SK-N-SH (cell line): ENCODE data around the gene OR6T1. TPM values are rescaled to one million over a fixed set of nuclear protein-coding genes. Genes with fewer than 3 reads are reported as not detected.

Experiments
- CTCF ChIA-PET: fragments of 300-600, 350-600 bp; formaldehyde crosslinking; extraction: SDS; loops from one replicate; lab custom pipeline; 2021; lab: Yijun Ruan, JAX
- POLR2A ChIA-PET: fragments of 350-600 bp; sonication (Branson Sonifier 250); formaldehyde crosslinking; extraction: SDS; loops from one replicate; lab custom pipeline; 2020; ENCODE audit warnings: antibody characterized with exemption, inconsistent platforms; lab: Yijun Ruan, JAX
- DNase-seq: peaks from one replicate; pipeline ENCODE4 v3.0.0; 2012
- H2AFZ ChIP-seq: fragments of 200-600 bp; sonication (generic); 2 replicates; pipeline ENCODE4 v1.8.1; 2016; ENCODE audit warnings: antibody characterized with exemption, mild to moderate bottlenecking, low read depth
- H3F3A ChIP-seq: fragments of 200-600 bp; sonication (generic); replicated peaks from 2 replicates; pipeline ENCODE3; 2016; ENCODE audit warnings: antibody characterized with exemption, mild to moderate bottlenecking; ENCODE audit not compliant: insufficient read depth
- H3K27ac ChIP-seq, 2 experiments: fragments of 200-500 bp in 1 of 2; fragments of 200-600 bp in 1 of 2; sonication (Bioruptor generic) in 1 of 2; sonication (generic), shearing (Covaris generic) in 1 of 2; 2 replicates each; pipeline versions ENCODE4 v1.5.1 to v1.6.1; 2014 to 2016; ENCODE audit warnings: low read depth in 2 of 2, inconsistent platforms in 1 of 2, low read length in 1 of 2, mild to moderate bottlenecking in 1 of 2, mixed read lengths in 1 of 2
- H3K27me3 ChIP-seq: fragments of 200-600 bp; sonication (generic), shearing (Covaris generic); 2 replicates; pipeline ENCODE4 v1.6.1; 2016; ENCODE audit warnings: mixed run types; ENCODE audit not compliant: insufficient read depth
- H3K36me3 ChIP-seq, 2 experiments: fragments of 200-500 bp in 1 of 2; fragments of 200-600 bp in 1 of 2; sonication (Bioruptor generic) in 1 of 2; sonication (generic) in 1 of 2; replicated peaks in 1 of 2; 2 replicates each; pipeline versions ENCODE3 to v1.5.1; 2014 to 2016; ENCODE audit warnings: low read length in 1 of 2, mild to moderate bottlenecking in 1 of 2; ENCODE audit not compliant: insufficient read depth in 2 of 2, control insufficient read depth in 1 of 2
- H3K4me1 ChIP-seq, 2 experiments: fragments of 200-500 bp in 1 of 2; fragments of 200-600 bp in 1 of 2; sonication (Bioruptor generic) in 1 of 2; sonication (generic), shearing (Covaris generic) in 1 of 2; 2 replicates each; pipeline versions ENCODE4 v1.5.1 to v1.6.1; 2014 to 2016; ENCODE audit warnings: low read depth in 1 of 2, low read length in 1 of 2, mixed run types in 1 of 2; ENCODE audit not compliant: insufficient read depth in 2 of 2, control insufficient read depth in 1 of 2
- H3K4me2 ChIP-seq: fragments of 200-600 bp; sonication (generic), shearing (Covaris generic); 2 replicates; pipeline ENCODE4 v1.6.1; 2017; ENCODE audit warnings: mixed run types
- H3K4me3 ChIP-seq, 2 experiments: fragments of 200-500 bp in 1 of 2; fragments of 200-600 bp in 1 of 2; sonication (Bioruptor generic) in 1 of 2; sonication (generic), shearing (Covaris generic) in 1 of 2; 2 replicates each; pipeline versions ENCODE4 v1.5.1 to v1.8.1; 2014 to 2016; ENCODE audit warnings: low read depth in 2 of 2, inconsistent platforms in 1 of 2, low read length in 1 of 2, mild to moderate bottlenecking in 1 of 2, mixed read lengths in 1 of 2, moderate library complexity in 1 of 2
- H3K79me2 ChIP-seq: fragments of 200-600 bp; sonication (generic); 2 replicates; pipeline ENCODE4 v1.8.1; 2017; ENCODE audit warnings: mild to moderate bottlenecking; ENCODE audit not compliant: insufficient read depth
- H3K9ac ChIP-seq: fragments of 200-600 bp; sonication (generic); 2 replicates; pipeline ENCODE4 v1.6.1; 2017; ENCODE audit warnings: mixed run types
- H3K9me2 ChIP-seq: fragments of 200-600 bp; sonication (generic); 2 replicates; pipeline ENCODE4 v1.6.1; 2017; ENCODE audit warnings: mixed run types
- H3K9me3 ChIP-seq: fragments of 200-600 bp; sonication (generic); 2 replicates; pipeline ENCODE4 v1.6.1; 2017; ENCODE audit warnings: mixed run types, mild to moderate bottlenecking, moderate library complexity
- H4K20me1 ChIP-seq: fragments of 200-600 bp; sonication (generic); 2 replicates; pipeline ENCODE4 v1.6.1; 2017; ENCODE audit warnings: mild to moderate bottlenecking, mixed run types; ENCODE audit not compliant: insufficient read depth
- CTCF ChIP-seq: fragments of 200-600 bp; sonication (generic); IDR thresholded peaks from 2 replicates; pipeline ENCODE4 v1.6.1; 2017; ENCODE audit warnings: antibody characterized with exemption, mild to moderate bottlenecking, moderate library complexity
- ELF1 ChIP-seq: IDR thresholded peaks from 2 replicates; pipeline ENCODE4 v1.4.0; 2012
- EP300 ChIP-seq, 2 experiments: IDR thresholded peaks; 2 replicates each; pipeline versions ENCODE4 v1.4.0 to v1.6.1; 2012; ENCODE audit warnings: borderline replicate concordance in 1 of 2, low read depth in 1 of 2, low read length in 1 of 2
- GABPA ChIP-seq: IDR thresholded peaks from 2 replicates; pipeline ENCODE4 v1.4.0; 2012; ENCODE audit warnings: low read depth, mild to moderate bottlenecking
- IRF3 ChIP-seq: fragments of 150-350 bp; IDR thresholded peaks from 2 replicates; pipeline ENCODE4 v1.6.1; 2016; ENCODE audit warnings: mild to moderate bottlenecking, low read depth, low read length
- JUND ChIP-seq: IDR thresholded peaks from 2 replicates; pipeline ENCODE4 v1.4.0; 2012
- MEF2A ChIP-seq: IDR thresholded peaks from 2 replicates; pipeline ENCODE4 v1.4.0; 2012; ENCODE audit warnings: low read depth, borderline replicate concordance
- PBX3 ChIP-seq: IDR thresholded peaks from 2 replicates; pipeline ENCODE4; 2012
- REST ChIP-seq: IDR thresholded peaks from 2 replicates; pipeline ENCODE4 v1.6.1; 2012; ENCODE audit warnings: mild to moderate bottlenecking, low read depth, low read length, moderate library complexity
- USF2 ChIP-seq: fragments of 150-350 bp; IDR thresholded peaks from 2 replicates; pipeline ENCODE4 v1.6.1; 2017; ENCODE audit warnings: antibody characterized with exemption, low read length, low read depth, borderline replicate concordance
- polyA plus RNA-seq, 3 experiments: library from polyadenylated mRNA; depleted of rRNA; stranded (reverse); fragments of >200 nt; gene quantifications; 2 replicates each; pipeline ENCODE4 v1.2.3, GENCODE V29; 2012

Gene OR6T1
- polyA plus RNA-seq, 1 of the 3 experiments (the other 2 are of a cell fraction): not detected

- ChIA-PET CTCF (no interaction called here), POLR2A (no interaction called here)
- TF ChIP-seq JUND (no peak), REST (no peak), EP300 (IDR thresholded peaks at IDR 0.05; ENCODE audit: borderline replicate concordance in 1 of 2, low read depth in 1 of 2, low read length in 1 of 2) (no peak), ELF1 (no peak), PBX3 (no peak), MEF2A (no peak), IRF3 (no peak), GABPA (no peak), CTCF (no peak), USF2 (no peak)
- Histone ChIP-seq H3K36me3 (no peaks in the 10 kb centered on the region), H3K9me3 (no peaks in the 10 kb centered on the region; the same call in 1 of the 2 replicates), H3K9ac (no peak within 1 kb of the TSS), H3F3A (peaks cover 8% of the 10 kb centered on the region), H4K20me1 (no peaks in the 10 kb centered on the region), H3K4me3 (no peak within 1 kb of the TSS), H3K4me1 (no peaks in the 10 kb centered on the region), H3K4me2 (no peak within 1 kb of the TSS), H3K27me3 (no peaks in the 10 kb centered on the region; the same call in 1 of the 2 replicates), H3K27ac (no peak within 1 kb of the TSS), H3K79me2 (no peaks in the 10 kb centered on the region), H3K9me2 (no peaks in the 10 kb centered on the region), H2AFZ (no peak within 1 kb of the TSS)
- DNase-seq: no peak
Observed at GRCh38 chr11:123977731-123978347, 34.2 kb upstream of the OR6T1 start, which contains the start of gene OR10S1. Gene OR10S1 (minus strand): TSS chr11:123977781. CDS start chr11:123977664, 117 bp downstream.
